B cell (primary cell): ENCODE data around the gene TTPAL. TPM values are rescaled to one million over a fixed set of nuclear protein-coding genes. Genes with fewer than 3 reads are reported as not detected.

ENCODE experiments used
- ATAC-seq: fragments of 200-7000 bp; cut with Tn5 transposase; one replicate; pipeline ENCODE4 v1.10.0; 2021; ENCODE audit warnings: low read depth, mild to moderate bottlenecking, moderate number of reproducible peaks, moderate library complexity
- CTCF ChIA-PET: fragments of 350-600 bp; sonication (Branson Sonifier 250); formaldehyde crosslinking; loops from one replicate; lab custom pipeline; 2021; ENCODE audit warnings: antibody characterized with exemption, inconsistent platforms; lab: Charles Lee
- POLR2A ChIA-PET: fragments of 350-600 bp; sonication (Branson Sonifier 250); formaldehyde crosslinking; loops from one replicate; lab custom pipeline; 2021; ENCODE audit warnings: antibody characterized with exemption; lab: Charles Lee
- DNase-seq: peaks from one replicate; pipeline ENCODE4 v3.0.0; 2013
- H2AFZ ChIP-seq: 2 replicates; pipeline ENCODE4 v1.6.1; 2012; ENCODE audit warnings: mild to moderate bottlenecking, low read depth, low read length; ENCODE audit not compliant: insufficient read depth, poor library complexity, severe bottlenecking
- H3K27ac ChIP-seq, 2 donors: 1 replicate in 1 of 2; 2 replicates in 1 of 2; pipeline ENCODE4 v1.5.1; 2012 to 2013; ENCODE audit warnings: low read length in 2 of 2, mild to moderate bottlenecking in 2 of 2, moderate library complexity in 1 of 2
- H3K27me3 ChIP-seq, 4 experiments: fragments of 200-600 bp in 1 of 4; sonication (generic) in 1 of 4; replicated peaks in 1 of 4; 1 replicate in 2 of 4; 2 replicates in 2 of 4; pipeline versions ENCODE4 v1.6.1 to v1.7.0; 2013 to 2016; ENCODE audit warnings: low read length in 3 of 4, mild to moderate bottlenecking in 2 of 4, mixed read lengths in 1 of 4, moderate library complexity in 1 of 4; ENCODE audit not compliant: insufficient read depth in 4 of 4, control insufficient read depth in 3 of 4; ENCODE audit errors: control extremely low read depth in 1 of 4
- H3K36me3 ChIP-seq, 2 experiments: replicated peaks in 1 of 2; 1 replicate in 1 of 2; 2 replicates in 1 of 2; pipeline versions ENCODE4 v1.6.1 to v1.7.1; 2013; ENCODE audit warnings: low read length in 1 of 2; ENCODE audit not compliant: insufficient read depth in 2 of 2, control insufficient read depth in 1 of 2; ENCODE audit errors: control extremely low read depth in 1 of 2, extremely low read depth in 1 of 2
- H3K4me1 ChIP-seq, 2 donors: fragments of 200-600 bp in 1 of 2; sonication (generic) in 1 of 2; 1 replicate in 1 of 2; 2 replicates in 1 of 2; pipeline versions ENCODE4 v1.5.1 to v1.6.1; 2013 to 2017; ENCODE audit warnings: low read length in 2 of 2; ENCODE audit not compliant: control insufficient read depth in 2 of 2, insufficient read depth in 2 of 2
- H3K4me2 ChIP-seq: replicated peaks from 2 replicates; pipeline ENCODE3; 2012; ENCODE audit warnings: mild to moderate bottlenecking, low read depth, low read length; ENCODE audit not compliant: poor library complexity, severe bottlenecking
- H3K4me3 ChIP-seq, 5 experiments: fragments of 200-600 bp in 1 of 5; sonication (generic) in 1 of 5; 1 replicate in 3 of 5; 2 replicates in 2 of 5; pipeline versions ENCODE4 v1.5.1 to v1.7.0; 2011 to 2016; ENCODE audit warnings: low read length in 4 of 5, mild to moderate bottlenecking in 4 of 5, low read depth in 2 of 5, control low read depth in 1 of 5, moderate library complexity in 1 of 5; ENCODE audit not compliant: insufficient read depth in 1 of 5; ENCODE audit errors: control extremely low read depth in 1 of 5, extremely low read depth in 1 of 5
- H3K79me2 ChIP-seq: fragments of 200-600 bp; sonication (generic); one replicate; pipeline ENCODE4 v1.6.0; 2016; ENCODE audit warnings: low read length; ENCODE audit not compliant: control insufficient read depth, insufficient read depth
- H3K9ac ChIP-seq: fragments of 200-600 bp; sonication (generic); 2 replicates; pipeline ENCODE4 v1.6.1; 2017; ENCODE audit warnings: mild to moderate bottlenecking, low read length, moderate library complexity
- H3K9me3 ChIP-seq, 3 donors: one replicate each; pipeline versions ENCODE4 v1.6.1 to v1.7.1; 2013; ENCODE audit warnings: low read length in 2 of 3; ENCODE audit not compliant: control insufficient read depth in 2 of 3, insufficient read depth in 1 of 3; ENCODE audit errors: control extremely low read depth in 1 of 3
- H4K20me1 ChIP-seq: 2 replicates; pipeline ENCODE4 v1.6.0; 2012; ENCODE audit warnings: mild to moderate bottlenecking, low read length; ENCODE audit not compliant: insufficient read depth, control insufficient read depth, poor library complexity, severe bottlenecking
- H3K27ac Mint-ChIP-seq: one replicate; pipeline ENCODE4 v1.8.0; 2021; ENCODE audit warnings: mixed read lengths
- H3K27me3 Mint-ChIP-seq: one replicate; pipeline ENCODE4 v1.8.0; 2021; ENCODE audit warnings: mixed read lengths
- H3K4me1 Mint-ChIP-seq: one replicate; pipeline ENCODE4 v1.8.0; 2021; ENCODE audit warnings: mixed read lengths
- H3K4me3 Mint-ChIP-seq: one replicate; pipeline ENCODE4 v1.8.0; 2021; ENCODE audit warnings: mixed read lengths
- H3K9me3 Mint-ChIP-seq: one replicate; pipeline ENCODE4 v1.8.0; 2022; ENCODE audit warnings: mixed read lengths; ENCODE audit not compliant: insufficient read depth
- CTCF ChIP-seq: fragments of 200-600 bp; IDR thresholded peaks from one replicate; pipeline ENCODE4 v1.8.0; 2022; ENCODE audit warnings: antibody characterized with exemption, mild to moderate bottlenecking
- EZH2 ChIP-seq: IDR thresholded peaks from 2 replicates; pipeline ENCODE4 v1.6.1; 2012; ENCODE audit warnings: borderline replicate concordance, low read depth, mild to moderate bottlenecking, moderate library complexity, low read length; ENCODE audit not compliant: insufficient read depth, poor library complexity, severe bottlenecking
- WGBS: methylation state at CpG from one replicate; pipeline ENCODE4 v1.1.5; 2013; ENCODE audit warnings: missing lambda C conversion rate; ENCODE audit not compliant: insufficient coverage; 5-methylcytosine and 5-hydroxymethylcytosine counted together
- intact Hi-C: fragments of 100-400 bp; cut with micrococcal nuclease; formaldehyde crosslinking; loops from one replicate; pipeline ENCODE4 v1.10.0; 2022
- polyA plus RNA-seq: library from polyadenylated mRNA; depleted of rRNA; stranded (reverse); fragments of >200 nt; gene quantifications from 2 replicates; pipeline ENCODE4 v1.2.3, GENCODE V29; 2012
- total RNA-seq, 2 donors: library from RNA; stranded (reverse); fragments of 120-200 nt in 1 of 2; gene quantifications; 1 replicate in 1 of 2; 2 replicates in 1 of 2; pipeline versions ENCODE4 v1.2.3 to v1.2.4, GENCODE V29; 2013 to 2022

Gene TTPAL
- total and polyA plus RNA-seq, 2 donors (not counting 1 experiment from before 2014, with no cell fraction given) = 4.0 to 26.8 TPM

DNA sequence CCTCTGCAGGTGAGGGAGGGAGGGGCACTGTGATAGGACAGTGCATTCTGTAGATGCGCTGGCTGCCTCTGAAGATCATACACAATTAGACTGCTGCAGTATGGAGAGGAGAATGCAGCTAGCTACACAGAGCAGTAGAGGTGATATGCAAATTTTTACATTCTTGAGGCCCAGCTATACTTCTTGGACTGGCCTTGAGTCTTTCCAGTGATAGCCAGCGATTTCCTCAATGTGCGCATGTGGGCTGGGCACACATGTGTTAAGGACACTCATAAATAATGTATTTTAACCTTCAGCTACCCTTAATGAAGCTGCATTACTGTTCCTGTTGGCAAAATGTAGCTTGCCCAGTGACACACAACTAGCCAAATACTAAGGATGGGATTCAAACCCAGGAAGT, 19.0 kb downstream of the TTPAL start:
- no peak for DNase-seq
- Histone ChIP-seq H4K20me1 (no peaks in the 10 kb centered on the region), H3K4me1 (peaks cover 6% of the 10 kb centered on the region in 2 donors), H3K27ac (no peak overlapping the region), H3K36me3 (peaks cover 16 to 77% of the 10 kb centered on the region in 2 experiments), H3K9me3 (no peaks in the 10 kb centered on the region), H3K79me2 (no peaks in the 10 kb centered on the region), H2AFZ (no peak overlapping the region), H3K4me2 (no peak overlapping the region), H3K27me3 (no peaks in the 10 kb centered on the region), H3K4me3 (no peak overlapping the region), H3K9ac (no peak overlapping the region)
- intact Hi-C loops = no loop called here
- 100% methylated on average over 3 of the region's 3 CpGs for WGBS
- Mint-ChIP-seq H3K4me1 (peaks cover 26% of the 10 kb centered on the region), H3K4me3 (no peak overlapping the region), H3K27ac (no peak overlapping the region), H3K9me3 (no peaks in the 10 kb centered on the region), H3K27me3 (no peaks in the 10 kb centered on the region)
- TF ChIP-seq EZH2 (no peak), CTCF (no peak)
- CTCF ChIA-PET = interaction anchor here (1.2 kb wide), 1 partner anchor 114 kb away, joined by 3 read pairs; no protein-coding TSS in a partner anchor
- POLR2A ChIA-PET = no interaction called here
- ATAC-seq = no peak

GRCh38 chr20:44495257-44495656, 19.6 kb downstream of the TTPAL start:
- H3K4me2 ChIP-seq = no peak overlapping the region
- Mint-ChIP-seq H3K4me3 (no peak overlapping the region), H3K27ac (peak overlapping the region; percentile 42), H3K4me1 (peaks cover 26% of the 10 kb centered on the region), H3K9me3 (no peaks in the 10 kb centered on the region), H3K27me3 (no peaks in the 10 kb centered on the region)
- TF ChIP-seq CTCF (no peak), EZH2 (no peak)
- 100% methylated on average over 1 of the region's 1 CpG for WGBS
- ChIA-PET POLR2A (no interaction called here), CTCF (interaction anchor here (1.2 kb wide), 1 partner anchor 114 kb away, joined by 3 read pairs; no protein-coding TSS in a partner anchor)
- no peaks in the 10 kb centered on the region for H4K20me1 ChIP-seq
- H3K36me3 ChIP-seq = peaks cover 16 to 76% of the 10 kb centered on the region in 2 experiments
- no peak overlapping the region for H2AFZ ChIP-seq
- no peak overlapping the region for H3K4me3 ChIP-seq
- H3K27me3 ChIP-seq = no peaks in the 10 kb centered on the region
- H3K27ac ChIP-seq = no peak overlapping the region
- no peak for ATAC-seq
- H3K9ac ChIP-seq = no peak overlapping the region
- no peaks in the 10 kb centered on the region for H3K9me3 ChIP-seq
- intact Hi-C loops = no loop called here
- H3K79me2 ChIP-seq = no peaks in the 10 kb centered on the region
- DNase-seq = no peak
- peaks cover 6% of the 10 kb centered on the region in 2 donors for H3K4me1 ChIP-seq
